H9 (cell line): ENCODE results near the gene MTCL1. TPM values are rescaled to one million over a fixed set of nuclear protein-coding genes. Genes with fewer than 3 reads are reported as not detected.
A peak's percentile ranks its signal among the peaks of the same experiment; 100 is the strongest.

ENCODE experiments used
- DNase-seq: peaks from one replicate; pipeline ENCODE4 v3.0.0-alpha.2; 2017
- H2AFZ ChIP-seq: one replicate; pipeline ENCODE4 v1.6.1; 2013; ENCODE audit warnings: mild to moderate bottlenecking, low read length, control low read depth, moderate library complexity
- H2AK5ac ChIP-seq: 2 replicates; pipeline ENCODE4 v1.6.1; 2013; ENCODE audit warnings: low read length, control low read depth, mixed read lengths; ENCODE audit not compliant: insufficient read length
- H2BK120ac ChIP-seq: one replicate; pipeline ENCODE4 v1.6.1; 2013; ENCODE audit warnings: low read depth, mild to moderate bottlenecking, low read length, control low read depth, inconsistent platforms; ENCODE audit not compliant: poor library complexity, severe bottlenecking
- H2BK12ac ChIP-seq: 2 replicates; pipeline ENCODE4 v1.6.1; 2013; ENCODE audit warnings: low read length, control low read depth, mixed read lengths, low read depth; ENCODE audit not compliant: insufficient read length
- H2BK15ac ChIP-seq: 2 replicates; pipeline ENCODE4 v1.6.1; 2013; ENCODE audit warnings: low read depth, low read length, control low read depth
- H2BK20ac ChIP-seq: one replicate; pipeline ENCODE4 v1.6.1; 2013; ENCODE audit warnings: low read depth, mild to moderate bottlenecking, low read length, control low read depth, inconsistent platforms; ENCODE audit not compliant: poor library complexity, severe bottlenecking
- H2BK5ac ChIP-seq: 2 replicates; pipeline ENCODE4 v1.6.1; 2013; ENCODE audit warnings: low read length, control low read depth, mixed read lengths; ENCODE audit not compliant: insufficient read length
- H3K14ac ChIP-seq: 2 replicates; pipeline ENCODE4 v1.6.1; 2013; ENCODE audit warnings: low read length, control low read depth; ENCODE audit not compliant: insufficient read depth
- H3K18ac ChIP-seq: 2 replicates; pipeline ENCODE4 v1.6.1; 2013; ENCODE audit warnings: low read depth, mild to moderate bottlenecking, mixed read lengths, low read length, control low read depth; ENCODE audit not compliant: insufficient read length
- H3K23ac ChIP-seq: 2 replicates; pipeline ENCODE4 v1.6.1; 2013; ENCODE audit warnings: low read length, control low read depth, mixed read lengths, low read depth; ENCODE audit not compliant: insufficient read length
- H3K23me2 ChIP-seq: 2 replicates; pipeline ENCODE4 v1.6.1; 2013; ENCODE audit warnings: low read depth, mild to moderate bottlenecking, mixed read lengths, low read length, control low read depth; ENCODE audit not compliant: insufficient read length, poor library complexity, severe bottlenecking
- H3K27ac ChIP-seq: 2 replicates; pipeline ENCODE4 v1.5.1; 2013; ENCODE audit warnings: low read length, control low read depth, mixed read lengths, low read depth; ENCODE audit not compliant: insufficient read length
- H3K27me3 ChIP-seq: 2 replicates; pipeline ENCODE4 v1.6.1; 2013; ENCODE audit warnings: low read length, control low read depth, inconsistent platforms; ENCODE audit not compliant: insufficient read depth
- H3K4ac ChIP-seq: 2 replicates; pipeline ENCODE4 v1.6.1; 2013; ENCODE audit warnings: low read depth, mild to moderate bottlenecking, control low read depth, inconsistent platforms, low read length, moderate library complexity
- H3K4me1 ChIP-seq: 2 replicates; pipeline ENCODE4 v1.6.1; 2013; ENCODE audit warnings: low read length, control low read depth, inconsistent platforms; ENCODE audit not compliant: insufficient read depth
- H3K4me2 ChIP-seq: 2 replicates; pipeline ENCODE4 v1.6.1; 2013; ENCODE audit warnings: low read length, control low read depth, mixed read lengths; ENCODE audit not compliant: insufficient read length, insufficient read depth
- H3K56ac ChIP-seq: 2 replicates; pipeline ENCODE4 v1.6.1; 2013; ENCODE audit warnings: low read depth, mild to moderate bottlenecking, mixed read lengths, low read length, control low read depth; ENCODE audit not compliant: insufficient read length
- H3K79me1 ChIP-seq: 2 replicates; pipeline ENCODE4 v1.6.1; 2013; ENCODE audit warnings: low read depth, mild to moderate bottlenecking, moderate library complexity, low read length, control low read depth, inconsistent platforms; ENCODE audit not compliant: insufficient read depth, poor library complexity, severe bottlenecking
- H3K79me2 ChIP-seq: 2 replicates; pipeline ENCODE4 v1.6.1; 2013; ENCODE audit warnings: low read length, control low read depth, inconsistent platforms; ENCODE audit not compliant: insufficient read depth
- H3K9ac ChIP-seq: 2 replicates; pipeline ENCODE4 v1.6.1; 2013; ENCODE audit warnings: low read length, control low read depth, mixed read lengths; ENCODE audit not compliant: insufficient read length; ENCODE audit errors: extremely low read depth
- H3K9me3 ChIP-seq: one replicate; pipeline ENCODE4 v1.6.1; 2013; ENCODE audit warnings: low read depth, low read length, inconsistent platforms; ENCODE audit not compliant: control insufficient read depth
- H3T11ph ChIP-seq: one replicate; pipeline ENCODE4 v1.6.1; 2013; ENCODE audit warnings: mild to moderate bottlenecking, low read length, control low read depth, inconsistent platforms
- H4K20me1 ChIP-seq: one replicate; pipeline ENCODE4 v1.6.1; 2013; ENCODE audit not compliant: control insufficient read depth, insufficient read length, insufficient read depth
- H4K5ac ChIP-seq: 2 replicates; pipeline ENCODE4 v1.6.1; 2013; ENCODE audit warnings: low read depth, mild to moderate bottlenecking, mixed read lengths, low read length, control low read depth; ENCODE audit not compliant: insufficient read length
- H4K8ac ChIP-seq: replicated peaks from 2 replicates; pipeline ENCODE4 v1.6.1; 2013; ENCODE audit warnings: low read length, control low read depth, mixed read lengths, low read depth; ENCODE audit not compliant: insufficient read length
- H4K91ac ChIP-seq: 2 replicates; pipeline ENCODE4 v1.6.1; 2013; ENCODE audit warnings: low read depth, mild to moderate bottlenecking, moderate library complexity, mixed read lengths, low read length, control low read depth; ENCODE audit not compliant: insufficient read length
- H3K27ac Mint-ChIP-seq, 3 experiments: 2 replicates in 2 of 3; 3 replicates in 1 of 3; pipeline ENCODE4 v1.8.0; 2020 to 2021; ENCODE audit warnings: mixed read lengths in 3 of 3, mild to moderate bottlenecking in 1 of 3, moderate library complexity in 1 of 3
- H3K27me3 Mint-ChIP-seq: 2 replicates; pipeline ENCODE4 v1.8.0; 2021; ENCODE audit warnings: low read depth, mild to moderate bottlenecking, moderate library complexity, mixed read lengths
- H3K36me3 Mint-ChIP-seq, 3 experiments: 2 replicates in 2 of 3; 3 replicates in 1 of 3; pipeline ENCODE4 v1.8.0; 2020 to 2021; ENCODE audit warnings: low read depth in 3 of 3, mixed read lengths in 3 of 3; ENCODE audit not compliant: insufficient read depth in 1 of 3
- H3K4me1 Mint-ChIP-seq, 2 experiments: 2 replicates each; pipeline ENCODE4 v1.8.0; 2020; ENCODE audit warnings: mixed read lengths in 2 of 2
- H3K4me3 Mint-ChIP-seq, 2 experiments: 2 replicates in 1 of 2; 3 replicates in 1 of 2; pipeline ENCODE4 v1.8.0; 2020 to 2021; ENCODE audit warnings: mild to moderate bottlenecking in 2 of 2, mixed read lengths in 2 of 2, moderate library complexity in 1 of 2
- H3K9me3 Mint-ChIP-seq, 2 experiments: 2 replicates in 1 of 2; 3 replicates in 1 of 2; pipeline ENCODE4 v1.8.0; 2020; ENCODE audit warnings: mild to moderate bottlenecking in 2 of 2, mixed read lengths in 2 of 2, moderate library complexity in 1 of 2
- WGBS: extraction: QIAGEN DNeasy Blood & Tissue Kit; methylation state at CpG from one replicate; pipeline ENCODE4 v1.1.7; 2013; ENCODE audit warnings: missing lambda C conversion rate, low lambda C conversion rate, mixed read lengths; ENCODE audit not compliant: insufficient read length; ENCODE audit errors: extremely low coverage; 5-methylcytosine and 5-hydroxymethylcytosine counted together
- total RNA-seq: library from RNA; stranded (reverse); gene quantifications from 2 replicates; pipeline ENCODE4 v1.2.1, GENCODE V29; 2021
- TF ChIP-seq, protein P1 (sequence below): fragments of 200-600 bp; sonication (generic); conservative IDR thresholded peaks from 3 replicates; pipeline ENCODE4 v1.8.0; 2021; ENCODE audit warnings: antibody characterized with exemption, mild to moderate bottlenecking

Gene MTCL1
- total RNA-seq, 1 experiment from 2014 or later, result 50.7 TPM

DNA sequence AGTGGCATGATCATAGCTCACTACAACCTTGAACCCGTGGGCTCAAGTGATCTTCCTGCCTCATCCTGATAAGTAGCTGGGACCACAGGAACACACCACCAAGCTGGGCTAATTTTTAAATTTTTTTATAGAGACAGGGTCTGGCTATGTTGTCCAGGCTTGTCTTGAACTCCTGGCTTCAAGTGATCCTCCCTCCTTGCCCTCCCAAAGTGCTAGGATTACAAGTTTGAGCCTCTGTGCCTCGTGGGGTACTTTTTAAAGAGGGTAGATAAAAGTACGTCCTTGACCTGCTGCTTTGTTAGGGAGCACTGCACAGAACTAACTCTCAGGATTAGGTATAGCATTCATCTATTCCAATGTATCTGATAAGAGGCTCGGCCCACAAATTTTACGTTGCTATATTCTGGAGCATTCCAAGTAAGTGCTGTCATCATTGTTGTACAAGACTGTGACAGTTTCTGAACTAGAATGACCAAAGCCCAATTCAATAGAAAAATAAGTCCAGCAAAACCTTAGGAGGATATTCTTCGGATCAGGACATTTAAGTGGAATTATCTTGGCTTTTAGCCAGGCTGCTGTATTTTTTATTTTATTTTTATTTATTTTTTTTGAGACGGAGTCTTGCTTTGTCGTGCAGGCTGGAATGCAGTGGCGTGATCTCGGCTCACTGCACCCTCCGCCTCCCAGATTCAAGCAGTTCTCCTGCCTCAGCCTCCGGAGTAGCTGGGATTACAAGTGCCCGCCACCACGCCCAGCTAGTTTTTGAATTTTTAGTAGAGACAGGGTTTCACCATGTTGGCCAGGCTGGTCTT is 4.1 kb downstream of the MTCL1 start:
- peaks cover 19% of the 10 kb centered on the region for H3K23me2 ChIP-seq
- peaks cover 48 to 52% of the 10 kb centered on the region in 2 experiments for H3K4me1 Mint-ChIP-seq
- no peak overlapping the region for H2AFZ ChIP-seq
- no peak overlapping the region for H3K18ac ChIP-seq
- no peak overlapping the region for H2BK20ac ChIP-seq
- no peak overlapping the region for H3K9ac ChIP-seq
- WGBS, result no CpG with 5 or more reads among the region's 14 CpGs
- H2BK120ac ChIP-seq, result no peak overlapping the region
- no peak overlapping the region for H3K4me2 ChIP-seq
- peaks cover 19 to 37% (median 19%) of the 10 kb centered on the region in 3 experiments for H3K36me3 Mint-ChIP-seq
- H3K79me1 ChIP-seq, result no peaks in the 10 kb centered on the region
- no peak overlapping the region for H3K56ac ChIP-seq
- no peak overlapping the region for H4K5ac ChIP-seq
- H3K9me3 ChIP-seq, result no peaks in the 10 kb centered on the region
- H3K4me3 Mint-ChIP-seq, result no peak overlapping the region
- H3K27ac ChIP-seq, result no peak overlapping the region
- no peak overlapping the region for H2BK5ac ChIP-seq
- H4K20me1 ChIP-seq, result no peaks in the 10 kb centered on the region
- no peak overlapping the region for H4K8ac ChIP-seq
- peak overlapping the region in 1 of 3 experiments; percentile 93; a peak in 2 of 7 replicates for H3K27ac Mint-ChIP-seq
- H3K79me2 ChIP-seq, result peaks cover 12% of the 10 kb centered on the region; the same call in 1 of the 2 replicates
- DNase-seq, result no peak
- H2AK5ac ChIP-seq, result no peak overlapping the region
- H2BK15ac ChIP-seq, result no peak overlapping the region
- TF ChIP-seq, protein P1, sequence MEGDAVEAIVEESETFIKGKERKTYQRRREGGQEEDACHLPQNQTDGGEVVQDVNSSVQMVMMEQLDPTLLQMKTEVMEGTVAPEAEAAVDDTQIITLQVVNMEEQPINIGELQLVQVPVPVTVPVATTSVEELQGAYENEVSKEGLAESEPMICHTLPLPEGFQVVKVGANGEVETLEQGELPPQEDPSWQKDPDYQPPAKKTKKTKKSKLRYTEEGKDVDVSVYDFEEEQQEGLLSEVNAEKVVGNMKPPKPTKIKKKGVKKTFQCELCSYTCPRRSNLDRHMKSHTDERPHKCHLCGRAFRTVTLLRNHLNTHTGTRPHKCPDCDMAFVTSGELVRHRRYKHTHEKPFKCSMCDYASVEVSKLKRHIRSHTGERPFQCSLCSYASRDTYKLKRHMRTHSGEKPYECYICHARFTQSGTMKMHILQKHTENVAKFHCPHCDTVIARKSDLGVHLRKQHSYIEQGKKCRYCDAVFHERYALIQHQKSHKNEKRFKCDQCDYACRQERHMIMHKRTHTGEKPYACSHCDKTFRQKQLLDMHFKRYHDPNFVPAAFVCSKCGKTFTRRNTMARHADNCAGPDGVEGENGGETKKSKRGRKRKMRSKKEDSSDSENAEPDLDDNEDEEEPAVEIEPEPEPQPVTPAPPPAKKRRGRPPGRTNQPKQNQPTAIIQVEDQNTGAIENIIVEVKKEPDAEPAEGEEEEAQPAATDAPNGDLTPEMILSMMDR, result no peak
- no peak overlapping the region for H3K14ac ChIP-seq
- no peak overlapping the region for H4K91ac ChIP-seq
- no peak overlapping the region for H3K4ac ChIP-seq
- H3T11ph ChIP-seq, result no peak overlapping the region
- H3K9me3 Mint-ChIP-seq, result peaks cover 2 to 10% of the 10 kb centered on the region in 2 experiments; a peak in 4 of 5 replicates
- H3K4me1 ChIP-seq, result no peaks in the 10 kb centered on the region
- no peak overlapping the region for H2BK12ac ChIP-seq
- H3K27me3 Mint-ChIP-seq, result peaks cover 10% of the 10 kb centered on the region
- no peaks in the 10 kb centered on the region; the same call in 1 of the 2 replicates for H3K27me3 ChIP-seq
- no peak overlapping the region for H3K23ac ChIP-seq
